Suppressor macrophage treated with lipopolysaccharide for 1 hour (primary cell): ENCODE measurements around the gene PELI3.
A peak's percentile ranks its signal among the peaks of the same experiment; 100 is the strongest.

Experiments used
- DNase-seq, 3 donors: peaks; one replicate each; pipeline ENCODE4 v3.0.0-alpha.2; 2020 to 2022

The PELI3 gene

GRCh38 chr11:66475349-66476172 lies 8.9 kb downstream of the PELI3 start:
- no peak for DNase-seq

- no peak for DNase-seq
These were observed 9.6 kb downstream of the PELI3 start for GRCh38 chr11:66476173-66476840.

- no peak for DNase-seq
These were observed 10.1 kb downstream of the PELI3 start for GRCh38 chr11:66476841-66477251.

- DNase-seq: no peak
These were observed 10.8 kb downstream of the PELI3 start for GRCh38 chr11:66477263-66478201.

GRCh38 chr11:66478729-66479393 lies 12.2 kb downstream of the PELI3 start:
- DNase-seq: peak in 1 of 3 donors; percentile 29

GRCh38 chr11:66479394-66480116 lies 12.8 kb downstream of the PELI3 start:
- peak in 2 of 3 donors; percentile 20 to 44 for DNase-seq

- DNase-seq: peak; percentile 99
These were observed 13.6 kb downstream of the PELI3 start, which contains the start of gene DPP3 for GRCh38 chr11:66480117-66480938. Gene DPP3, plus strand, starts transcription at chr11:66480434. Its CDS starts 1,767 bp downstream, at chr11:66482201.

GRCh38 chr11:66484806-66485380 lies 18.2 kb downstream of the PELI3 start:
- DNase-seq: peak; percentile 42 to 61 (median 53)

GRCh38 chr11:66488957-66489356 lies 22.3 kb downstream of the PELI3 start:
- no peak for DNase-seq

GRCh38 chr11:66489636-66490035 lies 22.9 kb downstream of the PELI3 start:
- no peak for DNase-seq

GRCh38 chr11:66491315-66491935 lies 24.7 kb downstream of the PELI3 start:
- DNase-seq: no peak

GRCh38 chr11:66492161-66492865 lies 25.6 kb downstream of the PELI3 start:
- DNase-seq: no peak

GRCh38 chr11:66493130-66493529 lies 26.4 kb downstream of the PELI3 start:
- DNase-seq: no peak

- DNase-seq: no peak
These were observed 27.8 kb downstream of the PELI3 start for GRCh38 chr11:66494458-66494857.

- DNase-seq: no peak
These were observed 28.2 kb downstream of the PELI3 start for GRCh38 chr11:66494935-66495334.

- DNase-seq: no peak
These were observed 28.7 kb downstream of the PELI3 start for GRCh38 chr11:66495401-66495854.

- DNase-seq: no peak
These were observed 30.5 kb downstream of the PELI3 start for GRCh38 chr11:66497206-66497605.

GRCh38 chr11:66498506-66498905 lies 31.8 kb downstream of the PELI3 start:
- DNase-seq: no peak

GRCh38 chr11:66505276-66505816 lies 38.6 kb downstream of the PELI3 start:
- DNase-seq: no peak
